Mesendoderm (in vitro differentiated cells): ENCODE measurements around the gene BCL7C.
"Not testable (repeated sequence)": the region's sequence is repeated elsewhere in the genome, so short reads cannot be mapped to it uniquely, and the experiment has no call there.

ENCODE experiments used
- DNase-seq: peaks from one replicate; pipeline ENCODE4 v3.0.0; 2013
- H2AK5ac ChIP-seq: 2 replicates; pipeline ENCODE4 v1.6.1; 2013; ENCODE audit warnings: low read length, inconsistent platforms
- H2BK120ac ChIP-seq: 2 replicates; pipeline ENCODE4 v1.6.1; 2013; ENCODE audit warnings: low read depth, mild to moderate bottlenecking, low read length, moderate library complexity, mixed read lengths
- H2BK15ac ChIP-seq: replicated peaks from 2 replicates; pipeline ENCODE4 v1.6.1; 2013; ENCODE audit warnings: low read depth, mild to moderate bottlenecking, moderate library complexity
- H2BK5ac ChIP-seq: 2 replicates; pipeline ENCODE4 v1.6.1; 2013; ENCODE audit warnings: low read length, inconsistent platforms
- H3K18ac ChIP-seq: 2 replicates; pipeline ENCODE4 v1.6.1; 2013; ENCODE audit warnings: mild to moderate bottlenecking, low read length, mixed read lengths
- H3K23ac ChIP-seq: one replicate; pipeline ENCODE4 v1.6.1; 2013; ENCODE audit warnings: low read length
- H3K27ac ChIP-seq: 2 replicates; pipeline ENCODE4 v1.5.1; 2013; ENCODE audit warnings: low read depth, mild to moderate bottlenecking, inconsistent platforms, low read length, moderate library complexity
- H3K27me3 ChIP-seq: 2 replicates; pipeline ENCODE4 v1.6.1; 2013; ENCODE audit warnings: low read length, control low read depth, mild to moderate bottlenecking, inconsistent platforms; ENCODE audit not compliant: insufficient read depth, poor library complexity
- H3K36me3 ChIP-seq: 2 replicates; pipeline ENCODE4 v1.6.1; 2013; ENCODE audit warnings: low read length, inconsistent platforms; ENCODE audit not compliant: control insufficient read depth, insufficient read depth
- H3K4ac ChIP-seq: one replicate; pipeline ENCODE4 v1.6.1; 2013; ENCODE audit warnings: low read depth, mild to moderate bottlenecking, low read length, moderate library complexity
- H3K4me1 ChIP-seq: 2 replicates; pipeline ENCODE4 v1.6.1; 2013; ENCODE audit warnings: low read depth, low read length, inconsistent platforms; ENCODE audit not compliant: control insufficient read depth
- H3K4me2 ChIP-seq: 2 replicates; pipeline ENCODE4 v1.6.1; 2013; ENCODE audit warnings: low read length
- H3K4me3 ChIP-seq: 2 replicates; pipeline ENCODE4 v1.5.1; 2013; ENCODE audit warnings: mild to moderate bottlenecking, low read length
- H3K56ac ChIP-seq: one replicate; pipeline ENCODE4 v1.6.1; 2013; ENCODE audit warnings: low read length
- H3K79me1 ChIP-seq: 2 replicates; pipeline ENCODE4 v1.6.1; 2013; ENCODE audit warnings: low read length, inconsistent platforms
- H3K79me2 ChIP-seq: 2 replicates; pipeline ENCODE4 v1.6.1; 2013; ENCODE audit warnings: mild to moderate bottlenecking, low read length; ENCODE audit not compliant: control insufficient read depth, insufficient read depth
- H3K9ac ChIP-seq: 2 replicates; pipeline ENCODE4 v1.6.1; 2013; ENCODE audit warnings: low read length, inconsistent platforms
- H4K5ac ChIP-seq: one replicate; pipeline ENCODE4 v1.6.1; 2013; ENCODE audit warnings: low read length
- H4K8ac ChIP-seq: one replicate; pipeline ENCODE4 v1.6.1; 2013; ENCODE audit warnings: low read depth, mild to moderate bottlenecking, control low read depth, low read length, moderate library complexity
- WGBS: extraction: QIAGEN DNeasy Blood & Tissue Kit; methylation state at CpG from one replicate; pipeline ENCODE4 v1.1.7; 2013; ENCODE audit warnings: low lambda C conversion rate, missing lambda C conversion rate; ENCODE audit not compliant: insufficient coverage; ENCODE audit errors: extremely low coverage; 5-methylcytosine and 5-hydroxymethylcytosine counted together

The BCL7C gene

DNA sequence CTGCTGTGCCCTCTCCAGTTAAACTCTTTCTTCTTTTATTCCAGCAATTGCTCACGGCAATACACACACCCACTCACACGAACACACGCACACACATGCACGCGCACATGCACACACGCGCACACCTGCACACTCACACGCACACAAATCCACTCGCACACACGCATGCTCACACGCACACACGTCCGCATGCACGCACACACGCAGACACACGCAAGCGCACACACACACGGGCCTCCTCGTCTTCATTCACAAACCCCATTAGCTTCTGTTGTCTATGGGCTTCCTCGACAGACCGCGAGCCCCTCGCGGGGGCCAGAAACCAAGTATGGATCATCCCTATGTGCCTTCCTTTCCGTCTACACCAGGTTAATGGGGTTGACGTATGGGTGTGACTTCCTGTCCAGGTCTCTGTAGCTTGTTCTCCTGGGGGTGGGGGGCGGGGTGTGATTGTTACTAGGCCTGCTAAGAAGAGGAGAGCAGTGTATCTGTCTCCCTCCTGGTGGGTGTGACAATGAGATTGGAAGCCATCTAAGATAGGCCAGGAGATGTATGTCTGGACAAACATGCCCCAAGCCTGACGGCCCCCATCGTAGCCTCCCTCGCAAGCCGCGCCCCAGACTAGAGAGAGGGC is 1.9 kb upstream of the BCL7C start:
- H3K27me3 ChIP-seq: no peaks in the 10 kb centered on the region
- H4K8ac ChIP-seq: no peak overlapping the region
- peak overlapping the region; percentile 100 for H3K23ac ChIP-seq
- peak overlapping the region; percentile 77 for H3K4me2 ChIP-seq
- H3K56ac ChIP-seq: peak overlapping the region; percentile 99
- H3K4me3 ChIP-seq: no peak overlapping the region
- peaks cover 4% of the 10 kb centered on the region for H3K79me2 ChIP-seq
- peaks cover 21% of the 10 kb centered on the region for H3K4me1 ChIP-seq
- H3K18ac ChIP-seq: peak overlapping the region; percentile 94
- peak; percentile 99 for DNase-seq
- peak overlapping the region; percentile 97 for H3K27ac ChIP-seq
- 100% methylated on average over 4 of the region's 32 CpGs for WGBS
- no peaks in the 10 kb centered on the region for H3K36me3 ChIP-seq
- peak overlapping the region; percentile 100 for H2AK5ac ChIP-seq
- peak overlapping the region; percentile 100 for H2BK5ac ChIP-seq
- H3K79me1 ChIP-seq: peaks cover 5% of the 10 kb centered on the region
- peak overlapping the region; percentile 96 for H3K4ac ChIP-seq
- peak overlapping the region; percentile 92 for H3K9ac ChIP-seq
- peak overlapping the region; percentile 47 for H2BK120ac ChIP-seq
- H4K5ac ChIP-seq: no peak overlapping the region
- H2BK15ac ChIP-seq: no peak overlapping the region

DNA sequence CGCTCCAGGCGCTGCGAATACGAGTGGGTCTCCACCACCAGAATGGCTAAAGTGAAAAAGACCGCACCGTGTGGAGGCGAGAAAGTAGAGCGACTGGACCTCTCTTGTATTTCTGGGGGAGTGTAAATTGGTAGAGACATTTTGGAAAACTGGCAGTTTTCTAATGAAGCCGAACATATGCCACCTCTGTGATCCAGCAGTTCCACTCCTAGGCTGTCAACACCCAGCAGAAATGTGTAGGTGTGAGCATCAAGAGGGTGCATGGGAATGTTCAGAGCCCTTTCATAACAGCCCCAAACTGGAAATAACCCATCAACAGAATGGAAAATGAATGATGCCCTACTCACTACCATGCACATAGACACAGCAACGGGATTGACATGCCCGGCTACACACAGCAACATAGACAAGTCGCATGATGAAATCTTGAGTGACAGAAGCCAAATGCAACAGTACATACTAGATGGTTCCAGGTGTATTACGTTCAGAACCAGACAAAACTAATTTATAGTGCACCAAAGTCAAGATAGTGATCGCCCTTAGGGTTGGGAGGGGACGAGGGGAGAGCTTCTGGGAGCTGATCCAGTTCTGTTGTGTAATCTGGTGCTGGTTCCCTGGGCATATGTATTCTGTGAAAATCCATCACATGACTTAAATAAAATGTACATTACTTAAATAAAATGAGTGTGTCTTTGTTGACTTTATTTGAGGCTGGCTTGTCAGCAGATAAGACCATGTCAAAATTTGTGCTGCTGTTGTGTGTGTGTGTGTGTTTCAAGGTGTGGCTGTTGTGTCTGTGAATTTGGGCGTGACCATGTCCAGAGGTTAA is 877 bp upstream of the BCL7C start:
- H3K23ac ChIP-seq: peak overlapping the region; percentile 100
- H3K56ac ChIP-seq: peak overlapping the region; percentile 100
- H3K4me1 ChIP-seq: peaks cover 21% of the 10 kb centered on the region
- H3K27ac ChIP-seq: peak overlapping the region; percentile 97
- no CpG with 5 or more reads among the region's 16 CpGs for WGBS
- H3K18ac ChIP-seq: peak overlapping the region; percentile 45
- peaks cover 4% of the 10 kb centered on the region for H3K79me2 ChIP-seq
- H3K36me3 ChIP-seq: no peaks in the 10 kb centered on the region
- H3K4me3 ChIP-seq: peak overlapping the region; percentile 52
- H3K9ac ChIP-seq: peak overlapping the region; percentile 96
- H2BK120ac ChIP-seq: no peak overlapping the region
- H2BK15ac ChIP-seq: no peak overlapping the region
- peak overlapping the region; percentile 98 for H3K4me2 ChIP-seq
- peak overlapping the region; percentile 2 for H4K5ac ChIP-seq
- DNase-seq: no peak
- H3K27me3 ChIP-seq: no peaks in the 10 kb centered on the region
- peak overlapping the region; percentile 85 for H2AK5ac ChIP-seq
- no peak overlapping the region for H4K8ac ChIP-seq
- peaks cover 5% of the 10 kb centered on the region for H3K79me1 ChIP-seq
- H3K4ac ChIP-seq: peak overlapping the region; percentile 25
- peak overlapping the region; percentile 98 for H2BK5ac ChIP-seq

DNA sequence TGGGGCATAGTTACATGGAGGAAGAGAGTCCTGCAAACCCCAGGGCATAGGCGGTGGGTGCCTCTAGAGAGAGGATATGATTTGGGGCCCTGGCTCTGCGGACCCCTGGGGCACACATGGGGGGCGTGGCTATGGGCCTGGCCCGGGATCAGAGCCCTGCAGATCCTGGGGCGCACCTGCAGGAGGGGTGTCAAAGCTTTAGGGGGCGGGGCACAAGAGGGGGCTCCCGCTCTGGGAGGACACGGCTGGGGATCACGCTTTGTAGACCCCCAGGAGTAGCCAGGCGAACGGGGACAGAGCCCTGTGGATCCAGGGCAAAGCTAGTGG is 497 bp downstream of the BCL7C start:
- peak overlapping the region; percentile 10 for H3K27ac ChIP-seq
- no peak overlapping the region for H4K5ac ChIP-seq
- H3K27me3 ChIP-seq: no peaks in the 10 kb centered on the region
- H3K23ac ChIP-seq: no peak overlapping the region
- peak overlapping the region; percentile 82 for H2BK5ac ChIP-seq
- peak overlapping the region; percentile 99 for H3K9ac ChIP-seq
- peak overlapping the region; percentile 87 for H3K4me2 ChIP-seq
- peaks cover 4% of the 10 kb centered on the region for H3K79me2 ChIP-seq
- H2BK15ac ChIP-seq: no peak overlapping the region
- DNase-seq: no peak
- H3K18ac ChIP-seq: peak overlapping the region; percentile 44
- peak overlapping the region; percentile 23 for H2BK120ac ChIP-seq
- peak overlapping the region; percentile 85 for H3K4me3 ChIP-seq
- peaks cover 5% of the 10 kb centered on the region for H3K79me1 ChIP-seq
- no CpG with 5 or more reads among the region's 11 CpGs for WGBS
- H2AK5ac ChIP-seq: no peak overlapping the region
- peaks cover 21% of the 10 kb centered on the region for H3K4me1 ChIP-seq
- H4K8ac ChIP-seq: no peak overlapping the region
- peak overlapping the region; percentile 98 for H3K56ac ChIP-seq
- H3K4ac ChIP-seq: peak overlapping the region; percentile 84
- peaks cover 5% of the 10 kb centered on the region for H3K36me3 ChIP-seq

DNA sequence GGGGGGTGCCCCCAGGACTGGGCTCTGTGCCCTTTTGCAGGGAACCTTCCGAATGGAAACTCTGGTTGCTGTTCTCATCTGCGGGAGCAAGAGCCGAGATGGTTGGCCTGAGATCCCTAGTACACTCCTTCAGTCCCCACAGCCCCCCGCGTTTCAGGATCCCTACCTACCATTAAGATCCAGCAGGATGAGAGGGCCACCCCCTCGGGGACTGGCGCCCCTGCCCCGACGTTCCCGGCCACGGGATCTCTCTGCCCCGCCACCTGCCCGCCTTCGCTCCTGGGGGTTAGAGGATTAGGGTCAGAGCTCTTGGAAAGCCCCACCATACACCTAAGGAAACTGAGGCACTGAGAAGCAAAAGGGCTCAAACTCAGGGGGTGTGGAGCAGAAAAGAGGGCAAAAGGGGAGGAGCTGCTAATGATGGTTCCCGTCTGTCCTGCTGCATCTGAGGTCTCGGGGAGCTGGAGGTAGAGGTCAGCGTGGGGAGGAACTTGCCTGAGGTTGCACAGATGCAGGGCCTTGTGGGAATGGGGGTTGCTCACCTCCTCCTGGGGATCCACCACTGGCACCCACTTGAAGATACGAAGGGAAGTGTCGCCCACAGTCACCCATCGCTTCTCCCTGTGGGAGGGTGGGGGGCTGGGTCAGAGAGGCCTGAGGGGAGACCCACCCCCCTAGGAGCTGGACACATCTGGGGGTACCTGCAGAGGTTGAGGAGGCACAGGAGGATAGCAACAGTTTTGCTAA is 1.0 kb downstream of the BCL7C start:
- H3K4me3 ChIP-seq: peak overlapping the region; percentile 85
- peak overlapping the region; percentile 22 for H2AK5ac ChIP-seq
- peaks cover 5% of the 10 kb centered on the region for H3K79me1 ChIP-seq
- H2BK120ac ChIP-seq: no peak overlapping the region
- H2BK15ac ChIP-seq: no peak overlapping the region
- WGBS: no CpG with 5 or more reads among the region's 20 CpGs
- H3K9ac ChIP-seq: peak overlapping the region; percentile 99
- peak overlapping the region; percentile 44 for H3K18ac ChIP-seq
- H3K23ac ChIP-seq: no peak overlapping the region
- H3K4ac ChIP-seq: no peak overlapping the region
- no peak overlapping the region for H3K27ac ChIP-seq
- no peak overlapping the region for H4K5ac ChIP-seq
- H3K4me2 ChIP-seq: peak overlapping the region; percentile 87
- DNase-seq: no peak
- peaks cover 5% of the 10 kb centered on the region for H3K36me3 ChIP-seq
- H3K79me2 ChIP-seq: peaks cover 4% of the 10 kb centered on the region
- H3K27me3 ChIP-seq: no peaks in the 10 kb centered on the region
- H3K56ac ChIP-seq: peak overlapping the region; percentile 98
- H2BK5ac ChIP-seq: no peak overlapping the region
- H3K4me1 ChIP-seq: peaks cover 21% of the 10 kb centered on the region
- H4K8ac ChIP-seq: no peak overlapping the region

DNA sequence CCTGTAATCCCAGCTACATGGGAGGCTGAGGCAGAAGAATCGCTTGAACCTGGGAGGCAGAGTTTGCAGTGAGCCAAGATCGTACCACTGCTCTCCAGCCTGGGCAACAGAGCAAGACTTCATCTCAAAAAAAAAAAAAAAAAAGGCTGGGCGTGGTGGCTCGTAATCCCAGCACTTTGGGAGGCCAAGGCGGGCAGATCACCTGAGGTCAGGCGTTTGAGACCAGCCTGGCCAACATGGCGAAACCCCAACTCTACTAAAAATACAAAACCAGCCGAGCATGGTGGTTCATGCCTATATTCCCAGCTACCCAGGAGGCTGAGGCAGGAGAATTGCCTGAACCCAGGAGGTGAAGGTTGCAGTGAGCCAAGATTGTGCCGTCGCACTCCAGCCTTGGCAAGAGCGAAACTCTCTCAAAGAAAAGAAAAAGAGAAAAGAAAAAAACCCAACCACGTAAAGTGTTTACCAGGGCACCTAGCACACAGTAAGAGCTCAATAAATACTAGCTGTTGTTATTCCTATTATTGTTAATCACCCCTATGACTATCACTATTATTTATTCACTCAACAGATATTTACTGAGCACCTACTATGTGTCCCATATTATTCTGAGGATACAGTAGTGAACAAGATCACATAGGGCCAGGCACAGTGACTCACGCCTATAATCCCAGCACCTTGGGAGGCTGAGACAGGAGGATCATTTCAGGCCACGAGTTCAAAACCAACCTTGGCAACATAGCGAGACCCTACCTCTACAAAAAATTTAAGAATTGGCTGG is 2.6 kb downstream of the BCL7C start:
- H3K23ac ChIP-seq, H2BK15ac ChIP-seq, H2BK5ac ChIP-seq, H2AK5ac ChIP-seq, H3K18ac ChIP-seq, H3K4me3 ChIP-seq, DNase-seq, H3K36me3 ChIP-seq, H3K79me1 ChIP-seq, H4K5ac ChIP-seq, H3K27me3 ChIP-seq, H3K4me2 ChIP-seq, H3K9ac ChIP-seq, H4K8ac ChIP-seq, H3K4ac ChIP-seq, H3K27ac ChIP-seq, H3K79me2 ChIP-seq, H2BK120ac ChIP-seq, H3K56ac ChIP-seq: not testable (repeated sequence)
- no CpG with 5 or more reads among the region's 15 CpGs for WGBS
- H3K4me1 ChIP-seq: peaks cover 18% of the 10 kb centered on the region
